ENCODE data around the gene SNRPN. TPM values are rescaled to one million over a fixed set of nuclear protein-coding genes. Genes with fewer than 3 reads are reported as not detected.
A peak's percentile ranks its signal among the peaks of the same experiment; 100 is the strongest.
"Not testable (repeated sequence)": the region's sequence is repeated elsewhere in the genome, so short reads cannot be mapped to it uniquely, and the experiment has no call there.

Gene SNRPN
- 100 to 1,000 TPM in 3 of 4 donors, 10 to 100 TPM in 1; 76.3 to 190 (median 107) TPM for total RNA-seq
- 100 to 1,000 TPM in 2 of 3 donors, 10 to 100 TPM in 1; 65.4 to 240 (median 120) TPM for polyA plus RNA-seq
- long read RNA-seq, donor 1, transcript SNRPN-202 (10 exons, 1,528 nt): major isoform, 52 of 64 reads
- long read RNA-seq, donor 1, partial matches to known transcripts: 8 of 64 reads
- long read RNA-seq, donor 1, other reads (novel, unspliced or antisense): 4 of 64 reads
- long read RNA-seq, donor 2, transcript SNRPN-202 (10 exons, 1,528 nt): major isoform, 113 of 149 reads
- long read RNA-seq, donor 2, partial matches to known transcripts: 8 of 149 reads
- long read RNA-seq, donor 2, other reads (novel, unspliced or antisense): 26 of 149 reads

- Histone ChIP-seq H3K4me3 (peak within 1 kb of the TSS; percentile 75), H3K9me3 (no peaks in the 10 kb centered on the region), H3K36me3 (ENCODE audit: insufficient read depth in 1 of 2, low read depth in 1 of 2) (no peaks in the 10 kb centered on the region), H3K27ac (peak within 1 kb of the TSS; percentile 85), H3K4me1 (peaks cover 7% of the 10 kb centered on the region), H3K27me3 (ENCODE audit: insufficient read depth in 3 of 3, low read length in 2 of 3) (no peaks in the 10 kb centered on the region)
- ATAC-seq (peak; percentile 74 to 81 (median 78)), DNase-seq (peak; percentile 86 to 89)
- 42 to 52% (median 44%) methylated on average over 47 of the region's 47 CpGs for WGBS, 3 donors
- intact Hi-C loops (cut with DNase I): no loop called here
- TF ChIP-seq CTCF (IDR thresholded peaks at IDR 0.05): no peak
Observed at GRCh38 chr15:24954783-24955530, at the start of gene SNRPN, which contains the start of gene SNURF. SNRPN (plus strand) TSS chr15:24954987; CDS start chr15:24974454, 19,467 bp downstream. SNURF (plus strand) TSS chr15:24954987; CDS start chr15:24955049, 62 bp downstream.

GRCh38 chr15:24916305-24917009 is 38.3 kb upstream of the SNRPN start:
- DNase-seq (no peak), ATAC-seq (no peak)
- H3K27ac ChIP-seq: no peak overlapping the region
- TF ChIP-seq CTCF (IDR thresholded peaks at IDR 0.05): no peak
- intact Hi-C loops (cut with DNase I): no loop called here
- 79 to 83% (median 82%) methylated on average over 8 of the region's 8 CpGs for WGBS, 3 donors
- no peaks in the 10 kb centered on the region for H3K36me3 ChIP-seq (ENCODE audit: insufficient read depth in 1 of 2, low read depth in 1 of 2)
- H3K4me3 ChIP-seq: no peak overlapping the region
- H3K4me1 ChIP-seq: no peaks in the 10 kb centered on the region
- no peaks in the 10 kb centered on the region for H3K9me3 ChIP-seq
- no peaks in the 10 kb centered on the region for H3K27me3 ChIP-seq (ENCODE audit: insufficient read depth in 3 of 3, low read length in 2 of 3)

GRCh38 chr15:24917431-24917830 is 37.4 kb upstream of the SNRPN start:
- intact Hi-C loops (cut with DNase I): no loop called here
- H3K27ac ChIP-seq: no peak overlapping the region
- no peak overlapping the region for H3K4me3 ChIP-seq
- H3K36me3 ChIP-seq (ENCODE audit: insufficient read depth in 1 of 2, low read depth in 1 of 2): no peaks in the 10 kb centered on the region
- no peaks in the 10 kb centered on the region for H3K4me1 ChIP-seq
- H3K27me3 ChIP-seq (ENCODE audit: insufficient read depth in 3 of 3, low read length in 2 of 3): no peaks in the 10 kb centered on the region
- ATAC-seq (no peak), DNase-seq (no peak)
- no peaks in the 10 kb centered on the region for H3K9me3 ChIP-seq
- no peak for TF ChIP-seq CTCF (IDR thresholded peaks at IDR 0.05)
- WGBS, 3 donors: 90 to 92% (median 92%) methylated on average over 14 of the region's 14 CpGs

- WGBS, 3 donors: 67 to 88% (median 82%) methylated on average over 2 of the region's 2 CpGs
- ATAC-seq (no peak), DNase-seq (no peak)
- TF ChIP-seq CTCF (IDR thresholded peaks at IDR 0.05): no peak
- Histone ChIP-seq H3K27ac (no peak overlapping the region), H3K36me3 (ENCODE audit: insufficient read depth in 1 of 2, low read depth in 1 of 2) (no peaks in the 10 kb centered on the region), H3K27me3 (ENCODE audit: insufficient read depth in 3 of 3, low read length in 2 of 3) (no peaks in the 10 kb centered on the region), H3K9me3 (no peaks in the 10 kb centered on the region), H3K4me1 (no peaks in the 10 kb centered on the region), H3K4me3 (no peak overlapping the region)
- intact Hi-C loops (cut with DNase I): no loop called here
Observed at GRCh38 chr15:24919446-24919845, 35.3 kb upstream of the SNRPN start.

GRCh38 chr15:24922781-24923180 is 32.0 kb upstream of the SNRPN start:
- H3K9me3 ChIP-seq; H3K4me3 ChIP-seq; H3K36me3 ChIP-seq (ENCODE audit: insufficient read depth in 1 of 2, low read depth in 1 of 2); DNase-seq; H3K27me3 ChIP-seq (ENCODE audit: insufficient read depth in 3 of 3, low read length in 2 of 3); H3K27ac ChIP-seq; intact Hi-C loops (cut with DNase I); H3K4me1 ChIP-seq; ATAC-seq: not testable (repeated sequence)
- WGBS, 3 donors: 84 to 88% (median 85%) methylated on average over 6 of the region's 6 CpGs

Data from psoas muscle (tissue), 8 donors.